Myometrial cell (primary cell): ENCODE results near the gene DNMT3A. TPM values are rescaled to one million over a fixed set of nuclear protein-coding genes. Genes with fewer than 3 reads are reported as not detected.

ENCODE experiments used
- total RNA-seq: library from RNA; depleted of rRNA; stranded (reverse); fragments of >200 nt; gene quantifications from 2 replicates; pipeline ENCODE4 v1.2.3, GENCODE V29; 2015

DNMT3A gene
- total RNA-seq = 5.7 and 7.5 TPM in 2 replicates

DNA sequence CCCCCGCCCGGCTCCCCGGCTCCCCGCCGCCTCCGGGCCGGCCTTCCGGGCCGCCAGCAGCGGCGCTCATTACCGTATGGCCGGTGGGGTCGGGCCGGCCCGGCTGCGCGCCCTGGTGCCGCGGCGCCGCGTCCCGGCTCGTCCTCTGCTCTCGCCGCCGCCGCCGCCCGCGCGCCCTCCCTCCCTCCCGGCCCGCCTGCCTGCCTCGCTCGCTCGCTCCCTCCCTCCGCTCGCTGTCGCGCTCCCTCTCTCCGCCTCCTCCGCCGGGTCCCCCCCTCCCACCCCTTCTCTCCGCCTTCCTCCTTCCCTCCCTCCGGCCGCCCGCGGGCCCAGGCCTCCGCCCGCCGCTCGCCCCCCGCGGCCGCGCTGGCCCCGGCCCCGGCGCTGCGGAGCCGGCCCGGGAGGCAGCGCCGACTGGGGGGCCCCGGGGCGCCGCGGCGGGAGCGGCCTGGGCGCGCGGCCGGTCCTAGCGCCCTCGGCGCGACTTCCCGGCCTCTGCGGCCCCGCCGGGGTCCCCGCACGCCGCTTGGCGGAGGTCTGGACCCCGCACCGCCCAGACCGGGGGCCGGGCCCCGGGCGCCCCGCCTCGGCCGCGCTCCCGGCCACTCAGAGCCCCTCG lies at the start of gene DNMT3A:
DNMT3A (minus strand) TSS at position 173 of the 619 bp plus-strand sequence. CDS start 27,941 bp downstream, outside the sequence.

Other genes starting within 250 kb of the DNMT3A start
- 4.1 and 4.3 TPM in 2 replicates for gene POMC, start 173.3 kb downstream of the DNMT3A start, total RNA-seq